Kidney glomerular epithelial cell (primary cell): ENCODE results near the gene SND1.

Source experiments
- DNase-seq: peaks from one replicate; lab custom pipeline; 2025; lab: John Stamatoyannopoulos, UW

Gene SND1

DNA sequence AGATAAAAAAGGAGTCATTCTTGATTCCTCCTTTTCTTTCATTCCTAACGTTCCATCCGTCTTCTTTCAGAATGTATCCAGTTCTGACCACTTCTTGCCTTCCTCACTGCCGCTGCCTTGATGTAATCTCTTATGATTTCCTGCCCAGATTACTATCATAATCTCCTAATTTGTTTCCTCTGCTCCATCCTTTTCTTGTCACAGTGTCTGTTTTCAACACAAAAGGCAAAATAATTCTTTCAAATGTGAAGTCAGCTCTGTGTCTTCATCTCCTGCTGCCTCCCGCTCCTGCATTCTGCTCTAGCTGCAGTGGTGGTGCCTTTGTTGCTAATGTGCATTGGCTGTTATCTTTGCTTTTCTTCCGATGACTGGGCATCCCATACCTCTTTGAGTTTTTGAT is 150.9 kb downstream of the SND1 start:
- no peak for DNase-seq

DNA sequence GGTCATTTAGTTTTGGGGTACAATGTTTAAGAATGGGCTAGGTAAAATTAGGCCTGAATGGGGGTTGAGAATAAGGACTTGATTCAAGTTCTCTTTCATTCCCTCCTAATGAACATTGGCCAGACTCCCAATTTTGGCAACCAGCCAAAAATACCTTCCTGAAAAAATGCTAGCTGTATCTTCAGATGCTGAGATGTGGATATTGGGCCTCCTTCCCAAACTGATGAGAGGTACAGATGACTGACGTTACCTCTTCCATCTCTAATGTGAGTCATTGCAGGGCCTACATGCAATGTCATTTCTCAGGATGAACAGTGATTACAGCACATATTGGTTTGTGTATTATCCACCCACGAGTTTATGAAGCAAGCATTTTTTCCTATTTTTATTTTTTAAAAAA is 151.6 kb downstream of the SND1 start:
- no peak for DNase-seq

DNA sequence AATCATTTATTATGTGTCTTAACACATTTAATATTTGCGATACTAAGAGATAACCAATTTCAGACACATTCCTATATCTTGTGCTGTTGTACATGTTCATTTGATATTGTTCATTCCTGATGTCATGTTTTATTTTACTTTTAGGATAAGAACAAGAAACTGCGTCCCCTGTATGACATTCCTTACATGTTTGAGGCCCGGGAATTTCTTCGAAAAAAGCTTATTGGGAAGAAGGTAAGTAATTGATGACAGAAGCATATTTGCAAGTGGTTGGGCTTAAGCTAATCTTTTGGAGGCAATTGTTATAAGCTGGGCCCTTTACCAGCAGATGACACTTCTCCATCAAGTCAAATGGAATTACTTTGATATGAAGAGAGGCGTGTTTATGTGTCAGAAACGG is 155.3 kb downstream of the SND1 start:
- no peak for DNase-seq

- DNase-seq = no peak
Measured at GRCh38 chr7:127807829-127808228, 155.8 kb downstream of the SND1 start.

DNA sequence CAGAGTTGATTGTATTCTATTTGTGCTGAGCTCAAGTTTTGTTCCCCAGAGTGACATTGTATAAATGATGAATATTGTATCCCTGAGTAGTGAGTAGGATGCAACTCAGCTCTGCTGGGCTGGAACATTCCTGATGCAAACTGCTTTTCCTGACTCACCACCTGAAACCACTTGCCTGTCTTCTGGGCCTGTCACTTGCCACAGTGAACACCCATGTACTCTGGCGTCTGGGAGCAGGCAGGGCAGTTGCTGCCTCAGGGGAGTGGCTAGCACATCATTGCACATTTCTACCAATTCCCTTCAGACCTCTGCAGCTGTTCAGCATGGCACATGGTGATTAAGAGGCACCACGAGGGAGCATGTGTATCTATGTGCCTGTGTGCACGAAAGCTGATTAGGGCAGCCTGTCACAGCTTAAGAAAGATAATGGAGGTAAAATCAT is 157.3 kb downstream of the SND1 start:
- peak; percentile 95 for DNase-seq

- DNase-seq = no peak
Measured at GRCh38 chr7:127810113-127810512, 158.1 kb downstream of the SND1 start.

- DNase-seq = no peak
Measured at GRCh38 chr7:127810696-127811660, 159.0 kb downstream of the SND1 start.

DNA sequence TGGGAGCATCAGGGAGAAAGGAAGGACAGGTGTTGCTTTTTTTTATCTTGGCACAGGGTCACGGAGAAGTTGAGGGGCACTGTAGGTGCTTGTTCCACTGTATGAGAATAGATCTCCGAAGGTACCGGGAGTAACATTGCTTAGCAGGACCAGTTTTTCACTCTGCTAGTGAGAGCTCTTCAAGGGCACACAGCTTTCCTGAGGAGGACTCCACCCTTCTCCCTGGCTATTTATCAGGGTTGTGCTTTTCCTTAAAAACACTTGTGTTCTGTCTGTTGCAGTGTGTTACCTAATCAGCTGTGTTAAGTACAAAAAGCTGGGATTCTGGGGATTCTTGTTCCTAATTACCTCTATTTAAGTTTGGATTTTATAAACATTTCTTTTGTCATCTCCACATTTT is 160.5 kb downstream of the SND1 start:
- DNase-seq = no peak

DNA sequence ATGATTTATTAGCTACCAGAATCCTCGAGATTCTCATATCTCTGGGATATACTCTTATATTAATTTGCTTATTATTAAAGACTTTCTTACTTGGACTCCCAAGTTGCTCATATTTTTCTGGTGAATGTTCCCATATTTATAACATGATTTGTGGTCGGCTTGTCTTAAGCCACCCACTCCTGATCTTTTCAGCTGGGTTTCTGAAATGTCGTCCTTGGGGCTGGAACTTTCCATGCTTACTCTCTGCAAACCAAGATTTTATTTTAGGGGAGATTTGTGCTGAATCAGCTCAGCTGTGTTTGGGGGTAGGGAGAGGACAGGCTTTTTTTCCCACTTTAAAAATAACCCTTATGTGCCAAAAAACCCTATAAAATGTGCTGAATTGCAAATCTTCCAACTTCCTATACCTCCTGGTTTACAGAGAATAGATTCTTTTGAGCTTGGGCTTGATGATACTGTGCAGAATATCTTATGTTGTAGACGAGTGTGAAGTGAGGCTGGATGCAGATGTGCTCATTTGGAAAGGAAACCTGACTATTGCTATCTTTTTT is 162.1 kb downstream of the SND1 start:
- DNase-seq = no peak

- DNase-seq = no peak
Measured at GRCh38 chr7:127815631-127816145, 163.7 kb downstream of the SND1 start.

DNA sequence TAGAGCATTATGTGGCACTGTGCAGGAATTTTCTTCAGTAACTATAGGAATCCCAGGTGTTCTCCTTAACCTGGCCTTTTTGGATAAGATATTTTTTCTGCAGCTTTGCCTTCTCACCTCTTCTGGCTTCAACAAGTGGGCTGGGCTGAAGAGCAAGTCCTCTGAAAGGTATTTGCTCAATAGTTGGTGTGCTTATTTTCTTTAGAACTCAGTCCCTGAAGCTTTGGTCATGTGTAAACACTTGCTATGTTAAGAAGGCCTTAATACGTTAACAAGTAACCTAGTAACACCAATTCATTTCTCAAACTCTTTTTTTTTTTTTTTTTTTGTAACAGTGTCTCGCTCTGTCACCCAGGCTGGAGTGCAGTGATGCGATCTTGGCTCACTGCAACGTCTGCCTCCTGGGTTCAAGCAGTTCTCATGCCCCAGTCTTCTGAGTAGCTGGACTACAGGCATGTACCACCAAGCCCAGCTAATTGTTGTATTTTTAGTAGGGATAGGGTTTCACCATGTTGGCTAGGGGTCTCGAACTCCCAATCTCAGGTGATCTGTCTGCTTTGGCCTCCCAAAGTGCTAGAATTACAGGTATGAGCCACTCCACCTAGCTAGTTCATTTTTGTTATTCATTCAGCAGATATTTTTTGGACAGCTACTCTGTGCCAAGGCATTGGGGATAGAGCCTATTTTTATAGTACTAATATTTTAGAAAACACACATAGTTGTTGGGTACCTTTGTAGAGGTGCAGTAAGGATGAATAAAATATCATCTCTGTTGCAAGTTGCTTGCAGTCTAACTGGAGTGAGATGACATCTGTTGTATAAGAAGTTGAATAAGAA is 164.6 kb downstream of the SND1 start:
- peak; percentile 53 for DNase-seq

DNA sequence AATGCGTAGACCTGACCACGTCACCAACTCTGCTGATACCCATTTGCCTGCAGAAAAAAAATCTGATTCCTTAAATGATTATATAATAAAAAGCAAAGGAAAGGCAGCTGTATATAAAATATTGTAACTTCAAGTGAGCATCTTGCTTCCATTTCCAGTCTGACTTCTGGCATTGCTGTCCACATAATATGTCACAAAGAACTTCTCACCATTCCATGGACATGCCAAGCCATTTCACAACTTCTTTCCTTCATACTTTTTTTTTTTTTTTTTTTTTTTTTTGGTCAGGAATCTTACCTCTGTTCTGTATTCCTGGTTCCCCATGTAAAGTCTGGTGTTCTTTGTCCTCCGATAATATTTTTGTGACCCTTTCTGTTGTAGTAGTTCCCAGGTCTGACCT is 165.5 kb downstream of the SND1 start:
- no peak for DNase-seq

- DNase-seq = no peak
Measured at GRCh38 chr7:127818306-127818705, 166.3 kb downstream of the SND1 start.

DNA sequence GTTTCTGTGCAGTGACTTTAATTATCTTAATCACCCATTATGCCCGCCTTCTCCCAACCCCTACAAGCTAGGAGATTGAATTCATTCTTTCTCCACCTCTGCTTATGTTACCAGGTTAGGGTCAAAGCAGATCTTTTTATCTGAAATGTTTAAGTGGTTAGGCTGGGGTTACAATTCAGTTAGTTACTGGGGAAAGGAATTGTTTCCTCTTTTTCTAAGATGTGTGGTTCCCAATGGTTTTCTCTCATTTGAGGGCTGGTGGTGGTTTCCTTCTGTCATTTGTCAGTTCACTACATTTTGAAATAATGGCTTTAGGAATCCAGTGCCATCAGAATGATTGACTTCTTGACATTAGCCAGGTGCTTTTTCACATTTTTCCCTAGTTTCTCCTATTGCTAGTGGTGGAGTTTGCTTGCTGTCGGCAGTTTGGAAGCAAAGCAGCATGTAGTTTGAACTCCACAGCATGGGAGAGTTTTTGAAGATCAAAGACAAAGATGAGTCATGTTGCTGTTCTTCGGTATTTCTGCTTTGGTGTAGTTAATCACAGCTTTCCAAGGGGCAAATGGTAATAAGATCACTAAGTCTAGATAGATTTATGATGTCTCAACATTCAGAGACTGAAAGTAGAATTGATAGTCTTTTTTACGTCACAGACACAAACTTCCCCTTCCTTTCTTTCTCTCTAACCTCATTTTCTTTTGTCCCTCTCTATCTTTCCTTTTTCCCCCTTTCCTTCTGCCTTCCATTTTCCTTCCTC is 168.2 kb downstream of the SND1 start:
- peak; percentile 82 for DNase-seq

- no peak for DNase-seq
Measured at GRCh38 chr7:127820732-127821085, 168.7 kb downstream of the SND1 start.

- DNase-seq = no peak
Measured at GRCh38 chr7:127821146-127821545, 169.2 kb downstream of the SND1 start.

DNA sequence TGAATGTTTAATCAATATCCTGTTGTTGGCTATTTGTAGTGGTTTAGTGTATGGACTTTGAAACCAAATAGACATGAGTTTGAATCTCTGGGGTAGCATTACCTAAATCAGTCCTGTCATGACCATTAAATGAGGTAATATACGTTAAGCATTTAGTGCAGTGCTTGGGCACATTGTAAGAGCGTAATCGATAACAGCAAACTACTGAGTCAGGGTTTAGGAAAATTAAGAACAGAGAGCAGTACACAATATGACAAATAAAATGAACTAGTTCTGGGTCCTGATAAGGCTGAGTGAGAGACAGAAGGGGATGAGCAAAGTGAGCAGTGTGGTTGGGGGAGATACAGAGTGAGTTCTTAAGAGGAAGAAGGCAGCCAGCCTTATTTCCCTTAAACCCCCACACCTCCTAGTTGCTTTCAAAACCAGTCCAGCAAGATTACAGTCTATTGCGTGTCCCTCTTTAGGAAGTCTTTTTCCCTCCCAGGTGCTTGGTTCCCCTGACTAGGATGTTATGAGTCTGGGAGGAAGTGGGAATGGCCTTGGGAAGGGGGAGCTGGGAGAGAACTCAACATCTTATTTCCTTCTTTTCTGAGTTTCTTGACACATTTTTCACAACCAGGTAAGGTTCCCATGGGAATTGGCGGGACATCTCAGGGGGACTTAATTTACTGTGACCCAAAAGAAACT is 171.0 kb downstream of the SND1 start:
- DNase-seq = no peak

GRCh38 chr7:127824682-127825081 is 172.7 kb downstream of the SND1 start:
- DNase-seq = no peak

GRCh38 chr7:127828843-127829500 is 177.0 kb downstream of the SND1 start:
- no peak for DNase-seq
